ENCODE results near the gene RAG2.

The RAG2 gene

DNA sequence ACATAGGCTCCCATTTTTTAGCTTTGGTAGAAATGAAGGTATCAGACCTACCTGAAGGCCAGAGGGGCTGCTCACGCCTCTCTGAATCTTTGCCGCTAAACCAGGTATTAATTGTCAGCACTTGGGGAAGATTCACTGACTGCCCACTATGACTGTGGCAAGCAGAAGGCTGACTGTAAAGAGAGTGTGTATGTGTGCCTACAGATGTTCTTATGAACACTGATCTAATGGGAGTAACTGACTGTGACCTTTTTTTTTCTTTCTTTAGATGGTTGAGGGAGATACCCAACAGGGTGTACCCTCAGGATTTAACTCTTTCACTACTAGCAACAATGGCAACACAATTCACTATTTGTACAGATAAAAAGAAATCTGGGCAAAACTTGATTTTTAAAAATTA lies at the start of gene RAG2:
Gene RAG2, minus strand, starts transcription at position 186 of the 400 bp plus-strand sequence. CDS start 4,068 bp downstream, outside the sequence.
- no peak for DNase-seq

DNA sequence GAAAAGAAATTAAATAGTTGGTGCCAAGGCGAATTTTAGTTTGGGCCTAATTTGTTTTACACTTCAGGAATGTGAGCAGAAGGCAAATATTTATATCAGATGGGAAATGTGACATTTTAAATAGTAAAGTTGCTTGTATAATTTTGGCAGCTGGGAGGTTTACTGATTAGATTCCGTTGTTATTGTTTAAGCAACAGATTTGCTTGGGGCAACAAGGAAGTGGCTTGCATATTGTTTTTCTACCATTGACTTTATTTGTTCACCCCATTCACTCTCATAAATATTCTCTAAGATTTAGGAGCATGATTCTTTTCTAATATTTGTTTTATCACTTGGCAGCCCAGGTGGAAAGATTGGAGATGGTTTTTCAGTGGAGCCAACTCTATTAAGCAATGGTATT lies 40.5 kb upstream of the RAG2 start:
- no peak for DNase-seq

DNA sequence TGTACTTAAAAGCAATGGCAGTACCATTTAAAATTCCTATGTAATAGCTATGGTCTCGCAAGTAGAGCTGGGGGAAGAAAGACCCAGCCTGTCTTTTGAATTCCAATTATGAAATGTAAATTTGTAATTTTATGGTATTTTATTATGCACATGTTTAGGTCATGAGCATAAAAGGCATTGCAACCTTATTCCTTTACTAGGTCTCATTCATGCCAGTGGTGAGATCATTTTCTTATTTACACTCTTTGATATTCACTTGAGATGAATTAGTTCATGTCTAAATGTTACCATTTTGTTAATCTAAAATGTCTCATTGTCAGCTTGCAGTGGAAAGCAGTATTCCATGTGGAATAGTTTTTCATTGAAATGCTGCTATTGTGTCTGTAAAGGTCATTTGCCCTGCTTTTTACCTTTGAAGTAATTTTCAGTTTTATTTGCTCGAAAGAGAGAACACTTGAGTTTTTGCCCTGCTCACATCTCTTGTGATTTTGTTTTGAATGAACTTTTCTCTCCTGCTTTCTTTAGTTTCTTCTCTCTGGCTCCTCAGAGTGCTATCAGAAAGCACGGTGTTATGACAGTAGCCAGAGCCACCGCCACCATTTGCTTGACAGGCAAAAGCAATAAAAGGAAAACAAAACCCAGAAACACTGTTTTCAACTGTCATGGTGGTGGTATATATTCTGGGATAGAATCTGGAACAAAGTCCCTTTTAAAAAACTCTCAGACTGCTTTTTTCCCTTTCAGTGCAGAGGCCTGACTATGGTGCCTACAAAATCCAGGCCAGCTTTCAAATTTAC lies 37.2 kb upstream of the RAG2 start:
- DNase-seq = no peak

GRCh38 chr11:36631774-36632173 lies 33.7 kb upstream of the RAG2 start:
- no peak for DNase-seq

DNA sequence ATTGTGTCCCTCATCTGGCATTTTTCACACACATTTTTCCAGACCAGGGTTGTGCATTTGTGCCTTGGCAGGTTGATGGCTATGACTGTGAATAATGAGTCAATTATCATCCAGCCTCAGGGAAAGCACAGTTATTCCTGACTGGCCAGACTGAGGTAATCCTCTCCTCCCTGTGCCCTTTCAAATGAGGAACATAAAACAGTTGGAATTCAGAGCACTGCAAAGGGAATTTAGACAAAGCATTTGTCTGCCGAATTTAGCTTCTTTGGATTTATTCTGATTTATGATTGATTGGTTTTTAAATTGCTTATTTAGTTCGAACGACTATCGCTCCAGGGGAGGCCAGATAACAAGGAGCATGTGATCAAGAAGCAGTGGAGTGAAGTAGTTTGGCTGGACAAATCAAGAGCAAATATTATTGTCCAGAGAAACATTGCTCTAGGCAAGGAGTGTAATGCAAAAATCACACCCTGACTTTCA lies 30.8 kb upstream of the RAG2 start:
- no peak for DNase-seq

GRCh38 chr11:36628141-36628540 lies 30.1 kb upstream of the RAG2 start:
- DNase-seq = no peak

DNA sequence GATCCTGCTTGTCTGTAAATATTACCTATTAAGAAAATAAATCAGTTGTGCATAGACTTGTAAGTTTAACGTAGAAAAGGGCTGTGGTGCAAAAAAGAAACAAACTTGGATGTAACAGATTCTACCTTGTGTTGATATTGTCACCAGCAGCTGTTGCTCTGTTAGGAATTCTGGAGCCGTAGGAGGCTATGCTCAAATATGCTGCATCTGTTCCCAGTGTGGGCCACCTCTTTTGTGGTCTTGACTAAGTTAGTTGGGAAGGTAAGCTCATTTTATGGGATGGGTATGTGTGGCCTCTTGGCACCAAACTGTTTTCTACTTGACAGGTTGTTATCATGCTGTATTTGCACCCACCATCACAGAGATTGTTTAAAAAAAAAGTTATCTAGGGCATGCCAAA lies 29.4 kb upstream of the RAG2 start:
- no peak for DNase-seq

DNA sequence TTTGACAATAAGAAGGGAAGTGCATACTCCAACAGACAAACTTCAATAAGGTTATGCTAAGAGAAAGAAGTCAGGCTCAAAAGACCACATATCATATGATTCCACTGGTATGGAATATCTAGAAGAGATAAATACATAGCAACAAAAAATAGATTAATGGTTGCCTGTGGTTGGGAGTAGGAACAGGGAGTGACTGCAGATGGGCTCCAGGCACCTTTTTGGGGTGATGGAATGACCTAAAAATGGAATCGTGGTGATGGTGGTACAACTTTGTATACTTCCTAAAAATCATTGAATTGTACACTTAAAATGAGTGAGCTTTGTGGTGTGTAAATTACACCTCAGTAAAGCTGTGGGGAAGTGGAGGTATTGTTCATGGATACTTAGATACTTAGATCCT lies 29.0 kb upstream of the RAG2 start:
- no peak for DNase-seq

DNA sequence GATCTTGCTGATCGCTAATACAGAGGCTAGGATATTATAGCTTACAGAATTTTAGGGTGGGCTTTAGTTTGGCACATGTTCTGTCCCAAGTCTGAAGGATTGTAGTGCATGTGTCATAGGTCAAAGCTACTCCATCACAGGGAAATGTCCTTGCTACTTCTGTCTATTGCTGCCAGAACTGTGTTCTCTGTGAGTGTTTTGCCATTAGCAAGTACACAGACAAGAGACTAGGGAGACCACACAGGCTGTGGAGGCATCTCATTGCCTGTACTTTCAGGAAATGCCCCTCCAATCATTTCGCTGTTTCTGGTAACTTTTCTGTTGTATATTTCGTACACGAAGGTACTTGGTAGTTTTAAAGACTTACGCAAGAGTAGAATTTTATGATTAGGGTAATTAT lies 25.5 kb upstream of the RAG2 start:
- no peak for DNase-seq

DNA sequence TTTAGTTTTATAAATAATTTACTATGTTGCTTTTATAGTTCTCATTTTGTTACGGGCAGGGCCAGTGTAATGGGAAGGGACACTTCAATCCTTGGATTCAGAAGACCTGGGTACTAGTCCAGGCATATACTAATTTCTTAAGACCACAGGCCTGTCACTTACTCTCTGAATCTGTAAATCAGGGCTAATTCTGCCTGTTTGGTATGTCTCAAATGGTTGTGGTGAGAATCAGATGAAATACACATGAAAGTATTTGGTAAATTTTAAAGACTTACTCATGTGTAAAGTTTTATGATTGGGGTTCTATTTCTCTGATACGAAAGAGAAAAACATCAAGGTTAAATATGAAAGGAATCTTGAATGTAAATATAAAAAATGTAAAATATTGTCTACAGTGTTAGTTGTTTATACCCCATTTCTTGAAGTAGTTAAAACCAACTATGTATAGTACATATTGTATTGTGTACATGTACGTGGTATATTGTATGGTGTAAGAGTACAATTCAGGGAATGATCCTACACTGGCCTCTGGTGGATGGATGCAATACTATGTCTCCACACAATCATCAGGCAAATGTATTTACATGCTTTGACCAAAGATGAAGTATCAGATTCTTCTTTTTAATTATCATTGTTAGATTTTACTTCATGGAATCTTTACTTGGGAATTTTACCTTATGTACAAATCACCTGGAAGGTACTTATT lies 24.5 kb upstream of the RAG2 start:
- DNase-seq = peak; percentile 27 to 42 (median 33)

DNA sequence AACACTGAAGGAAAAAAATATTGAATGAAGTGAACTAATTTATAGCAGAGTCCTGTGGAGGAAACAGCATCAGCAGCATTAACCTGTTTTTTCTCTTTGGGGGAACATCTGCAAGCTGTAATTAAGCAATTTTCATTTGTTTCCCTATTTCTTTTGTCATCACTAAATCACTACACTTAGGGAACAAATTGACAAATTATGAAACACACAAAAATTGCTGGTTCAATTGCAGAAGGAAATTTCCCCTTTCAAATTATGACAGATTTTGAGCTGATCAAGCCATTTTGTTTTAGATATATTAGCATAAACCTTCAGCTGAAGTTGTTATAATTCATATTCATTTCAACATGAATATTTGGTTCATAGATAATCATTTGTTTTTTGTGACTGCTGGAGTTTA lies 22.2 kb upstream of the RAG2 start:
- DNase-seq = peak in 2 of 3 donors; percentile 24 to 39

DNA sequence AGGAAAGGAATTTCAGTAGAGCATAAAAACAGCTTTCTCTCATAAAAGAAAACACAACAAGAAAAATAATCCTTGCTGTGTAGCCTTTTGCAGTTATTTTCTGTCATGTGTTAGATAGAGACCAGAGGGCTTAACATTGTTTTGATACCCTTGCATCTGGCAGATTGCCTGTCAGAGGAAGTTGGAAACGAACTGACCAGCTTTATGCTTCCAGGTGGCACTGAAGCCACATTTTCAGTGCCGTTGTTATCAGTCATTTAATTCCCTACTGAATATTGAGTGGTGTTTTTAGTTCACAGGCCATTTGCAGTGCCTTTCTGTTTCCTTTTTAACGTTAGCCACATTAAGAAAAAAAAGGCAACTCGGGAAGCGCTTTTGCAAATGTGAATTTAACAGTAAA lies 21.5 kb upstream of the RAG2 start:
- DNase-seq = no peak

DNA sequence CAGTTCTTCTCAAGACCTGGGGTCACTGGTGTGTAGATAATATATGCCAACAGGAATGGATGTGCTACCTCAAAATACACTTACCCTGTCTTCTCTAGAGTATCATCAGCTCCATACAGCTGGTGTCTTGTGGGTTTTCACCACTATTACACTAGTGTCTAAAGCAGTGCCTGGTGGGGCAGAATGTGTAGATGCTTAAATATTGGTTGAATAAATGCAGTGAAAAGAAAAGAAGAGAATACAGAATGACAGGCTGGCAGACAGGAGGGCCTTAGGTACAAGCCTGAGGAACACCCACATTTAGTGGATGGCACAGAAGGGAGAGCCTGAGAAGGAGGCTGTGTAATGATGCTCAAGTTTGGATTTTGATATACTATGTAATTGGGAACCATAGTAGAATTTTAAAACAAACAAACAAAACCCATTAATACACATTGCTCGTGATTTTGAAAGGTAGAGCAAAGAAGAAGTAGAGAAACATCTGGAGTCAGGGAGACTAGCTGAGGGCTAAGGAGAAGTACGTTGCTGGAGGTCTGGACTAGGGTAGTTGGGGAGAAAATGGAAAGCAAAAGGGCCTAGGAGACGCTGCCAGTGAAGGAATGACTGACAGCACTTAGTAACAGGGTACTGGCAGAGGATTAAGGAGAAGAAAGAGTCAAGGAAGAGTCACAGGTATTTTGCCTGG lies 20.5 kb upstream of the RAG2 start:
- no peak for DNase-seq

DNA sequence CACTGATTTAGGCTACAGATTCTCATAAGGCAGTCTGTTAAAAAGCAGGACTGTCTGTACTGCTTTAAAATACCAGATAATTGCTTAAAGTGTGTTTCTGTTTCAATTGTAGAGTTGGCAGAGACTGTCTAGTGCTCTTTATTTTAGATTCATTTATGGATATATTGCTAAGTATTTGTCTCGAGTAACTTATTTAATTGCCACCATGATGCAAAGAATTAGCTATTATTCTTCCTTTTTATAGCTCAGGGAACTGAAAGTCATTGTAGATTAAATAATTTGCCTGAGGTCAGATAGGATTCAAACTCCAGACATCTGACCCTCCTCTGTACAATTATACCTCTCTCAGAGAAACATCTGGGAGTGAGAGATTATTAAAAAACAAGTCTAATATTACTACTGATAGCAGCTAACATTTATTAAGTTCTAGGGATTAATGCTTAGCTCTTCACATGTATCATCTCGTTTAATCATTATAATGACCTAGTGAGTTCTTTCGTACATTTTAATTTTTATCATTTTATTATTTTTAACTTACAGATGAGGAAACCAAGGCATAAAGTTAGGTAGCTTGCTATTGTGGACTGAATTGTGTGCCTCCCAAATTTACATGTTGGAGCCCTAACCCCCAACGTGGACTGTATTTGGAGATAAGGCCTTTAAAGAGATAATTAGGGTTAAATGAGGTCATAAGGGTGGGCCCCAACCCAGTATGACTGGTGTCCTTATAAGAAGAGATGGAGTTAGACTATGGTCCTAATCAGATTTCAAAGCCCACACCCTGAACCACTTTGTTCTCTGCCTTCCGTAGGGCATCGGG lies 19.7 kb upstream of the RAG2 start:
- no peak for DNase-seq

GRCh38 chr11:36615826-36616225 lies 17.8 kb upstream of the RAG2 start:
- DNase-seq = no peak

DNA sequence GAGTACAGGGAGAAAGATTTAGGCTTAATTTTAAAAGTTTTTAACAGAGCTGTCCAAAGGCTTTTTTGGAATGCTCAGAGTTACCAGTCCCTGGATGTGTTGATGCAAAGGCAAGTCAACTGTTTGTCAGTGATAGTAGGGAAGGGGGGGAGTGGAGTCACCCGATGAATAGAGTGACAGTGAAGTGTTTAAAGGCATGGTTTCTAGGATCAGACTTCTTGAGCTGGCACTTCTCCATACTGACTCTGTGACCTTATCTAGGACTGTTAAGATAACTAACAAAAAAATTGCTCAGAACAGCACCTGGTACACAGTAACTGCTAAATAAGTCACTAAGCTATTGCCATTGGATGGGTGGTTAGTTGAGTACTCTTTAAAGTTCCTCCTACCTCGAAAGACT lies 11.3 kb upstream of the RAG2 start:
- no peak for DNase-seq

- no peak for DNase-seq
Measured at GRCh38 chr11:36608491-36609199, 10.6 kb upstream of the RAG2 start.

- DNase-seq = no peak
Measured at GRCh38 chr11:36605221-36606216, 7.5 kb upstream of the RAG2 start.

DNA sequence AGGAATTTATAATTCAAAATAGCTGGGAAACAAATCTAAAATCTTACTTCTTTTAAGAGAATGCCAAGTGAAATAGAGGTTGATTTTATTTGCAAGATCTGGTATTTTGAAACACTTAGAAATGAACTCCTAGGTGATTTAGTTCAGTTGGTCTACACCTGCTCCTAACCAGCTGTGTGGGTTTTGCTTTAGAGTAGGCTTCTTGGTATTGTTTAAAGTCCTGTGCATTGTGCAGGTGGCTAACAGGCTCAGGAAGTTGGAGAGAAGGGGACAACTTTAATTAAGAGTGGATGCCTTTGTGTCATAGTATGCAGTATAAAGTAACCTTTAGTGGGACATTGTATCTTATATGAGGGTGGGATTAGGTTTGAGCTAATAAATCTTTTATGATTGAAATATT lies 4.1 kb upstream of the RAG2 start:
- no peak for DNase-seq

DNA sequence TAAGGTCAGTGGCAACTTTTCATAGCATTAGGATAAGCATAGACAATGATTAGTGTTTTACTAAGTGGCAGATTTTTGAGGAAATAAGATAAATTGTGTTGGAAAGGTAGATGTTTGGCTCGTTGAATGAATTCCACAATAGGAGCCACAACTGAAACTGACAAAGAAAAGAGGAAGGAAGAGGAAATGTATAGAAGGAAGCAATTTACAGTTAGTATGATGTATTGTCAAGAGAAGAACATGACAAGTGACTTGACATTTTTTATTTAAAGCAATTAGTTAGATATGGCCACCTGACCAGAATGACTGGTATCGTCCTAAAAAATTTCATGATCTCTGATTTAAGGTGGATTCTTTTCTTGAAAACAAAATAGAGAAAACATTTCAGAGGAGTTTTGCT lies 3.1 kb upstream of the RAG2 start:
- DNase-seq = peak in 2 of 3 donors; percentile 31 to 33

DNA sequence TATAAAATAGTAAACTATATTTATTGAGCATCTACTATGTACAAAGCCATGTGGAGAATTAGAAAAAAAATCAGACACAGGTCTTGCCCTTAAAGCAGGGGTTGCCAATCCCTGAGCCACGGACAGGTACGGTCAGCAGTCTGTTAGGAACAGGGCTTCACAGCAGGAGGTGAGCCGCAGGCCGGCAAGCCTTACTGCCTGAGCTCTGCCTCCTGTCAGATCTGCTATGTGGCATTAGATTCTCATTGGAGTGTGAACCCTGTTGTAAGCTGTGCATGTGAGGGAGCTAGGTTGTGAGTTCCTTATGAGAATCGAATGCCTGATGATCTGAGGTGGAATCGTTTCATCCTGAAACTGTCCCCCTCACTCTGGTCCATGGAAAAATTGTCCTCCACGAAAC lies 2.1 kb upstream of the RAG2 start:
- DNase-seq = no peak

Measured in suppressor macrophage treated with lipopolysaccharide for 1 hour (primary cell).